CD14-positive monocyte (primary cell): ENCODE results near the gene YJU2. TPM values are rescaled to one million over a fixed set of nuclear protein-coding genes. Genes with fewer than 3 reads are reported as not detected.

ENCODE experiments used
- DNase-seq, 3 donors: peaks; one replicate each; pipeline ENCODE4 v3.0.0-alpha.2; 2011 to 2022
- H2AFZ ChIP-seq: 2 replicates; pipeline ENCODE4 v1.6.0; 2012; ENCODE audit warnings: mild to moderate bottlenecking, low read depth, low read length, inconsistent platforms; ENCODE audit not compliant: insufficient read depth, poor library complexity, severe bottlenecking
- H3K27ac ChIP-seq, 2 donors: 1 replicate in 1 of 2; 2 replicates in 1 of 2; pipeline ENCODE4 v1.5.1; 2012 to 2013; ENCODE audit warnings: low read length in 2 of 2, control low read depth in 1 of 2, inconsistent platforms in 1 of 2, low read depth in 1 of 2, mild to moderate bottlenecking in 1 of 2
- H3K27me3 ChIP-seq, 2 donors: one replicate each; pipeline versions ENCODE4 v1.6.0 to v1.6.1; 2011 to 2013; ENCODE audit warnings: low read length in 2 of 2; ENCODE audit not compliant: control insufficient read depth in 2 of 2, insufficient read depth in 2 of 2
- H3K36me3 ChIP-seq, 2 donors: replicated peaks in 1 of 2; 1 replicate in 1 of 2; 2 replicates in 1 of 2; pipeline versions ENCODE4 v1.5.1 to v1.6.1; 2012 to 2013; ENCODE audit warnings: low read length in 2 of 2, control low read depth in 1 of 2, inconsistent platforms in 1 of 2, mild to moderate bottlenecking in 1 of 2; ENCODE audit not compliant: insufficient read depth in 2 of 2, control insufficient read depth in 1 of 2
- H3K4me1 ChIP-seq, 2 donors: 1 replicate in 1 of 2; 2 replicates in 1 of 2; pipeline versions ENCODE4 v1.5.1 to v1.6.1; 2012 to 2013; ENCODE audit warnings: low read length in 2 of 2, control low read depth in 1 of 2, inconsistent platforms in 1 of 2, mild to moderate bottlenecking in 1 of 2, moderate library complexity in 1 of 2; ENCODE audit not compliant: insufficient read depth in 2 of 2, control insufficient read depth in 1 of 2
- H3K4me2 ChIP-seq: replicated peaks from 2 replicates; pipeline ENCODE3; 2012; ENCODE audit warnings: low read length, moderate library complexity, mild to moderate bottlenecking; ENCODE audit not compliant: poor library complexity, severe bottlenecking; ENCODE audit errors: extremely low read depth
- H3K4me3 ChIP-seq, 3 experiments: fragments of 200-600 bp in 1 of 3; sonication (generic) in 1 of 3; replicated peaks in 1 of 3; 1 replicate in 2 of 3; 2 replicates in 1 of 3; pipeline ENCODE4 v1.5.1; 2011 to 2013; ENCODE audit warnings: low read length in 3 of 3, mild to moderate bottlenecking in 3 of 3, control low read depth in 2 of 3, low read depth in 2 of 3, inconsistent platforms in 1 of 3, moderate library complexity in 1 of 3
- H3K79me2 ChIP-seq: 2 replicates; pipeline ENCODE4 v1.6.0; 2012; ENCODE audit warnings: mild to moderate bottlenecking, control low read depth, inconsistent platforms, low read length, moderate library complexity; ENCODE audit not compliant: insufficient read depth
- H3K9ac ChIP-seq: 2 replicates; pipeline ENCODE4 v1.6.0; 2017; ENCODE audit warnings: low read length, mild to moderate bottlenecking; ENCODE audit not compliant: insufficient read depth, poor library complexity, severe bottlenecking
- H3K9me3 ChIP-seq, 2 donors: replicated peaks in 1 of 2; 1 replicate in 1 of 2; 2 replicates in 1 of 2; pipeline versions ENCODE4 v1.5.1 to v1.6.1; 2012 to 2013; ENCODE audit warnings: low read length in 2 of 2, control low read depth in 1 of 2; ENCODE audit not compliant: control insufficient read depth in 1 of 2, insufficient read depth in 1 of 2
- H4K20me1 ChIP-seq: 2 replicates; pipeline ENCODE4 v1.6.0; 2012; ENCODE audit warnings: mild to moderate bottlenecking, low read length, control low read depth, moderate library complexity; ENCODE audit not compliant: insufficient read depth
- H3K27ac Mint-ChIP-seq, 7 donors: one replicate each; pipeline ENCODE4 v1.8.0; 2020; ENCODE audit warnings: mild to moderate bottlenecking in 7 of 7, mixed read lengths in 7 of 7, moderate library complexity in 6 of 7, inconsistent platforms in 2 of 7
- H3K27me3 Mint-ChIP-seq, 3 donors: one replicate each; pipeline ENCODE4 v1.8.0; 2021 to 2022; ENCODE audit warnings: low read depth in 3 of 3, mild to moderate bottlenecking in 3 of 3, mixed read lengths in 3 of 3, moderate library complexity in 3 of 3, inconsistent platforms in 1 of 3
- H3K36me3 Mint-ChIP-seq, 2 donors: one replicate each; pipeline ENCODE4 v1.8.0; 2020; ENCODE audit warnings: mixed read lengths in 2 of 2, inconsistent platforms in 1 of 2, mild to moderate bottlenecking in 1 of 2
- H3K4me1 Mint-ChIP-seq: one replicate; pipeline ENCODE4 v1.8.0; 2020; ENCODE audit warnings: mild to moderate bottlenecking, mixed read lengths
- H3K4me3 Mint-ChIP-seq, 2 donors: one replicate each; pipeline ENCODE4 v1.8.0; 2020; ENCODE audit warnings: mild to moderate bottlenecking in 2 of 2, mixed read lengths in 2 of 2, moderate library complexity in 1 of 2
- H3K9me3 Mint-ChIP-seq, 7 donors: one replicate each; pipeline ENCODE4 v1.8.0; 2020 to 2022; ENCODE audit warnings: mixed read lengths in 7 of 7, mild to moderate bottlenecking in 6 of 7, moderate library complexity in 6 of 7, inconsistent platforms in 2 of 7
- CTCF ChIP-seq: fragments of 200-600 bp; IDR thresholded peaks from one replicate; pipeline ENCODE4 v1.8.0; 2022; ENCODE audit warnings: antibody characterized with exemption, mild to moderate bottlenecking
- WGBS: methylation state at CpG from one replicate; pipeline ENCODE4 v1.1.5; 2013; ENCODE audit warnings: missing lambda C conversion rate; ENCODE audit not compliant: insufficient coverage; 5-methylcytosine and 5-hydroxymethylcytosine counted together
- intact Hi-C, 2 donors: fragments of 100-400 bp; cut with micrococcal nuclease; formaldehyde crosslinking; loops; one replicate each; pipeline versions ENCODE4 v1.15.0 to v1.15.1; 2023
- polyA plus RNA-seq, 3 donors: library from polyadenylated mRNA; depleted of rRNA in 1 of 3; unstranded in 2 of 3; stranded (reverse) in 1 of 3; fragments of 300-500 nt in 2 of 3; fragments of >200 nt in 1 of 3; fragmentation: Illumina TruSeq in 2 of 3; gene quantifications; 1 replicate in 2 of 3; 2 replicates in 1 of 3; pipeline ENCODE4 v1.2.3, GENCODE V29; 2012 to 2021

Gene YJU2
- polyA plus RNA-seq, 3 donors: 8.6 to 19.3 (median 13.4) TPM

- Histone ChIP-seq H3K36me3 (no peaks in the 10 kb centered on the region), H3K4me3 (no peak overlapping the region), H3K27me3 (no peaks in the 10 kb centered on the region), H2AFZ (no peak overlapping the region), H3K4me1 (no peaks in the 10 kb centered on the region), H3K79me2 (no peaks in the 10 kb centered on the region), H3K27ac (no peak overlapping the region), H3K4me2 (no peak overlapping the region), H3K9me3 (no peaks in the 10 kb centered on the region), H4K20me1 (no peaks in the 10 kb centered on the region), H3K9ac (no peak overlapping the region)
- intact Hi-C loops: no loop called here
- DNase-seq: no peak
- Mint-ChIP-seq H3K27ac (no peak overlapping the region), H3K27me3 (peaks cover 0 to 2% (median 0%) of the 10 kb centered on the region in 3 donors), H3K36me3 (no peaks in the 10 kb centered on the region), H3K4me1 (no peaks in the 10 kb centered on the region), H3K4me3 (no peak overlapping the region), H3K9me3 (no peaks in the 10 kb centered on the region)
- no peak for TF ChIP-seq CTCF
- 100% methylated on average over 3 of the region's 15 CpGs for WGBS
These were observed 45.6 kb downstream of the YJU2 start for GRCh38 chr19:4292515-4292914.

GRCh38 chr19:4294389-4294788 lies 47.5 kb downstream of the YJU2 start:
- Histone ChIP-seq H4K20me1 (no peaks in the 10 kb centered on the region), H3K27me3 (no peaks in the 10 kb centered on the region), H3K9ac (no peak overlapping the region), H3K27ac (no peak overlapping the region), H3K79me2 (no peaks in the 10 kb centered on the region), H3K4me3 (no peak overlapping the region), H3K4me2 (no peak overlapping the region), H2AFZ (no peak overlapping the region), H3K4me1 (no peaks in the 10 kb centered on the region), H3K9me3 (no peaks in the 10 kb centered on the region), H3K36me3 (no peaks in the 10 kb centered on the region)
- intact Hi-C loops: no loop called here
- peaks cover 0 to 2% (median 0%) of the 10 kb centered on the region in 3 donors for H3K27me3 Mint-ChIP-seq
- no peaks in the 10 kb centered on the region for H3K9me3 Mint-ChIP-seq
- H3K4me1 Mint-ChIP-seq: no peaks in the 10 kb centered on the region
- H3K4me3 Mint-ChIP-seq: no peak overlapping the region
- 93% methylated on average over 3 of the region's 10 CpGs for WGBS
- TF ChIP-seq CTCF: no peak
- no peak overlapping the region for H3K27ac Mint-ChIP-seq
- H3K36me3 Mint-ChIP-seq: no peaks in the 10 kb centered on the region
- no peak for DNase-seq
